SK-N-SH treated with all-trans-retinoic acid at 6 μM for 48 hours (cell line): ENCODE results near the gene MIER3.
"Not testable (repeated sequence)": the region's sequence is repeated elsewhere in the genome, so short reads cannot be mapped to it uniquely, and the experiment has no call there.

Source experiments
- ATAC-seq: fragments of 200-7000 bp; cut with Tn5 transposase; 3 replicates; pipeline ENCODE4 v1.9.1; 2020; ENCODE audit warnings: mild to moderate bottlenecking, moderate library complexity
- ARNTL ChIP-seq: fragments of 450-650 bp; formaldehyde crosslinking; IDR thresholded peaks from 2 replicates; pipeline ENCODE4 v1.5.0; 2020; ENCODE audit warnings: low read depth, mild to moderate bottlenecking, moderate library complexity, borderline replicate concordance
- BACH2 ChIP-seq: fragments of 250-450 bp; sonication (Bioruptor Pico); IDR thresholded peaks from 2 replicates; pipeline ENCODE4 v1.9.0; 2021; ENCODE audit warnings: mild to moderate bottlenecking, borderline replicate concordance
- CREB5 ChIP-seq: fragments of 250-450 bp; sonication (Bioruptor Pico); IDR thresholded peaks from 2 replicates; pipeline ENCODE4 v1.5.1; 2020; ENCODE audit warnings: low read depth, mild to moderate bottlenecking, moderate library complexity
- CSDC2 ChIP-seq: fragments of 250-450 bp; sonication (Bioruptor Pico); IDR thresholded peaks from 2 replicates; pipeline ENCODE4 v1.5.0; 2020; ENCODE audit warnings: mild to moderate bottlenecking, moderate library complexity
- ISL1 ChIP-seq: fragments of 250-450 bp; sonication (Bioruptor Pico); IDR thresholded peaks from 2 replicates; pipeline ENCODE4 v2.1.2; 2022; ENCODE audit warnings: mild to moderate bottlenecking, moderate library complexity
- OSR1 ChIP-seq: fragments of 250-450 bp; sonication (Bioruptor Pico); IDR thresholded peaks from 2 replicates; pipeline ENCODE4 v1.8.0; 2022; ENCODE audit warnings: moderate library complexity, mild to moderate bottlenecking, inconsistent platforms
- RARB ChIP-seq: fragments of 250-450 bp; sonication (Bioruptor Pico); IDR thresholded peaks from 2 replicates; pipeline ENCODE4 v1.8.0; 2021; ENCODE audit warnings: mild to moderate bottlenecking, moderate library complexity
- SNAI2 ChIP-seq: fragments of 250-450 bp; sonication (Bioruptor Pico); IDR thresholded peaks from 2 replicates; pipeline ENCODE4 v1.5.0; 2020; ENCODE audit warnings: mild to moderate bottlenecking, moderate library complexity
- TCF4 ChIP-seq: fragments of 250-450 bp; sonication (Bioruptor Pico); IDR thresholded peaks from 2 replicates; pipeline ENCODE4 v1.8.0; 2021; ENCODE audit warnings: mild to moderate bottlenecking, moderate library complexity, borderline replicate concordance
- TOX ChIP-seq: fragments of 250-450 bp; sonication (Bioruptor Pico); IDR thresholded peaks from 2 replicates; pipeline ENCODE4 v1.8.0; 2021; ENCODE audit warnings: mild to moderate bottlenecking, moderate library complexity, borderline replicate concordance
- ZC3H10 ChIP-seq: fragments of 250-450 bp; sonication (Bioruptor Pico); IDR thresholded peaks from 2 replicates; pipeline ENCODE4 v1.5.1; 2021; ENCODE audit warnings: mild to moderate bottlenecking, moderate library complexity
- ZFP30 ChIP-seq: fragments of 450-650 bp; formaldehyde crosslinking; IDR thresholded peaks from 2 replicates; pipeline ENCODE4 v1.5.0; 2022; ENCODE audit warnings: mild to moderate bottlenecking, moderate library complexity
- ZNF565 ChIP-seq: fragments of 450-650 bp; formaldehyde crosslinking; conservative IDR thresholded peaks from 2 replicates; pipeline ENCODE4 v1.5.0; 2020; ENCODE audit warnings: low read depth, mild to moderate bottlenecking, moderate library complexity
- ZNF70 ChIP-seq: fragments of 450-650 bp; formaldehyde crosslinking; IDR thresholded peaks from 2 replicates; pipeline ENCODE4 v1.5.0; 2020; ENCODE audit warnings: mild to moderate bottlenecking, moderate library complexity
- ZNF8 ChIP-seq: fragments of 450-650 bp; formaldehyde crosslinking; IDR thresholded peaks from 2 replicates; pipeline ENCODE4 v1.5.0; 2020; ENCODE audit warnings: mild to moderate bottlenecking, moderate library complexity
- TF ChIP-seq, protein P1 (sequence below): fragments of 250-450 bp; sonication (Bioruptor Pico); IDR thresholded peaks from 2 replicates; pipeline ENCODE4 v1.8.0; 2020; ENCODE audit warnings: mild to moderate bottlenecking, moderate library complexity, borderline replicate concordance
- TF ChIP-seq, protein P2 (sequence below): fragments of 250-450 bp; sonication (Bioruptor Pico); IDR thresholded peaks from 2 replicates; pipeline ENCODE4 v1.8.0; 2021; ENCODE audit warnings: low read depth, mild to moderate bottlenecking, moderate library complexity, borderline replicate concordance
- TF ChIP-seq, protein P3 (sequence below): fragments of 250-450 bp; sonication (Bioruptor Pico); IDR thresholded peaks from 2 replicates; pipeline ENCODE4 v1.5.0; 2020; ENCODE audit warnings: mild to moderate bottlenecking, moderate library complexity

MIER3 gene

DNA sequence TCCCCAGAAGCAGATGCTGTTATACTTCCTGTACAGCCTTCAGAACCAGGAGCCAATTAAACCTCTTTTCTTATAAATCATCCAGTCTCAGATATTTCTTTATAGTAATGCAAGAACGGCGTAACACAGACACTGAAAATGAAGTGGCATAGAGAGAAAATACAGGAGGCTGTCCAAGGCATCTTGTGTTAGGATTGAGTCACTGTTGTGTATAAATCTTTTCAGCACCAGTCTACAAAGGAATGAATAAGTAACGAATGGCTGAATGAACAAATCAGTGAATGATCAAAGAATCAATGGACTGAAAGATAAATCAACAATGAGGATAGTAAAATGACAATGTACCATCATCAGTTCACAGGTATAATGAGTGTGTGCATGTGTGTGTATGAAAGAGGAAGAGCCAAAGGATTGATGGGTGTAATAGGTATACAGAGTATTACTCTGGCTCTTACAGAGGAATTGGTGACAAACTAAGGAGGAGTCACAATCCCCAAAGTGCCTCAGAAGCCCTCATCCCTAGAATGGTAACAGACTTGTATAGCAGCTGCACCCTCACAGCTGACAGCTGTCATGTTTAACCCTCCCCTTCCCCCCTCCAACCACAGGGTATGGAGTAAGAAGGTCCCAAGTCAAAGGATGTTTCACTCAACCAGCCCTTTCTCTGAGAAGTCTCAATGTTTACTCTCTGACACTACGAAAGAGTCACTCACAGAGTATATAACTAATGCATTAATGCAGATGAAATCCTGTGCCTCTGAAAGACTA lies 29.8 kb upstream of the MIER3 start:
- TF ChIP-seq, protein P1, sequence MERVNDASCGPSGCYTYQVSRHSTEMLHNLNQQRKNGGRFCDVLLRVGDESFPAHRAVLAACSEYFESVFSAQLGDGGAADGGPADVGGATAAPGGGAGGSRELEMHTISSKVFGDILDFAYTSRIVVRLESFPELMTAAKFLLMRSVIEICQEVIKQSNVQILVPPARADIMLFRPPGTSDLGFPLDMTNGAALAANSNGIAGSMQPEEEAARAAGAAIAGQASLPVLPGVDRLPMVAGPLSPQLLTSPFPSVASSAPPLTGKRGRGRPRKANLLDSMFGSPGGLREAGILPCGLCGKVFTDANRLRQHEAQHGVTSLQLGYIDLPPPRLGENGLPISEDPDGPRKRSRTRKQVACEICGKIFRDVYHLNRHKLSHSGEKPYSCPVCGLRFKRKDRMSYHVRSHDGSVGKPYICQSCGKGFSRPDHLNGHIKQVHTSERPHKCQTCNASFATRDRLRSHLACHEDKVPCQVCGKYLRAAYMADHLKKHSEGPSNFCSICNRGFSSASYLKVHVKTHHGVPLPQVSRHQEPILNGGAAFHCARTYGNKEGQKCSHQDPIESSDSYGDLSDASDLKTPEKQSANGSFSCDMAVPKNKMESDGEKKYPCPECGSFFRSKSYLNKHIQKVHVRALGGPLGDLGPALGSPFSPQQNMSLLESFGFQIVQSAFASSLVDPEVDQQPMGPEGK (CRISPR knock-in tag) = no peak
- TF ChIP-seq ISL1 (CRISPR knock-in tag) = no peak
- TF ChIP-seq CREB5 (CRISPR knock-in tag) = no peak
- TF ChIP-seq ZFP30 = no peak
- TF ChIP-seq OSR1 = no peak
- no peak for TF ChIP-seq BACH2 (CRISPR knock-in tag)
- ATAC-seq = no peak

GRCh38 chr5:56979968-56980367 lies 28.0 kb upstream of the MIER3 start:
- TF ChIP-seq, protein P2, sequence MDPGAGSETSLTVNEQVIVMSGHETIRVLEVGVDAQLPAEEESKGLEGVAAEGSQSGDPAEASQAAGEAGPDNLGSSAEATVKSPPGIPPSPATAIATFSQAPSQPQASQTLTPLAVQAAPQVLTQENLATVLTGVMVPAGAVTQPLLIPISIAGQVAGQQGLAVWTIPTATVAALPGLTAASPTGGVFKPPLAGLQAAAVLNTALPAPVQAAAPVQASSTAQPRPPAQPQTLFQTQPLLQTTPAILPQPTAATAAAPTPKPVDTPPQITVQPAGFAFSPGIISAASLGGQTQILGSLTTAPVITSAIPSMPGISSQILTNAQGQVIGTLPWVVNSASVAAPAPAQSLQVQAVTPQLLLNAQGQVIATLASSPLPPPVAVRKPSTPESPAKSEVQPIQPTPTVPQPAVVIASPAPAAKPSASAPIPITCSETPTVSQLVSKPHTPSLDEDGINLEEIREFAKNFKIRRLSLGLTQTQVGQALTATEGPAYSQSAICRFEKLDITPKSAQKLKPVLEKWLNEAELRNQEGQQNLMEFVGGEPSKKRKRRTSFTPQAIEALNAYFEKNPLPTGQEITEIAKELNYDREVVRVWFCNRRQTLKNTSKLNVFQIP (CRISPR knock-in tag) = no peak
- TF ChIP-seq RARB (CRISPR knock-in tag) = no peak
- ATAC-seq = no peak

GRCh38 chr5:56979526-56979925 lies 27.6 kb upstream of the MIER3 start:
- ATAC-seq = not testable (repeated sequence)

- no peak for TF ChIP-seq RARB (CRISPR knock-in tag)
- TF ChIP-seq, protein P2 (CRISPR knock-in tag) = no peak
- no peak for TF ChIP-seq ZNF565 (CRISPR knock-in tag)
- TF ChIP-seq ZFP30 = no peak
- TF ChIP-seq CREB5 (CRISPR knock-in tag) = no peak
- no peak for TF ChIP-seq ZC3H10 (CRISPR knock-in tag)
- TF ChIP-seq ZNF70 = no peak
- TF ChIP-seq ARNTL (CRISPR knock-in tag) = no peak
- TF ChIP-seq CSDC2 (CRISPR knock-in tag) = no peak
- no peak for TF ChIP-seq TOX (CRISPR knock-in tag)
- ATAC-seq = no peak
Measured at GRCh38 chr5:56977822-56978221, 25.9 kb upstream of the MIER3 start.

- ATAC-seq = no peak
- TF ChIP-seq ZNF565 (CRISPR knock-in tag) (no peak), ZNF8 (CRISPR knock-in tag) (no peak), SNAI2 (CRISPR knock-in tag) (no peak), ISL1 (CRISPR knock-in tag) (no peak), ZNF70 (no peak), CREB5 (CRISPR knock-in tag) (no peak), RARB (CRISPR knock-in tag) (no peak), ZC3H10 (CRISPR knock-in tag) (no peak), TCF4 (CRISPR knock-in tag) (no peak), CSDC2 (CRISPR knock-in tag) (no peak)
- TF ChIP-seq, protein P3, sequence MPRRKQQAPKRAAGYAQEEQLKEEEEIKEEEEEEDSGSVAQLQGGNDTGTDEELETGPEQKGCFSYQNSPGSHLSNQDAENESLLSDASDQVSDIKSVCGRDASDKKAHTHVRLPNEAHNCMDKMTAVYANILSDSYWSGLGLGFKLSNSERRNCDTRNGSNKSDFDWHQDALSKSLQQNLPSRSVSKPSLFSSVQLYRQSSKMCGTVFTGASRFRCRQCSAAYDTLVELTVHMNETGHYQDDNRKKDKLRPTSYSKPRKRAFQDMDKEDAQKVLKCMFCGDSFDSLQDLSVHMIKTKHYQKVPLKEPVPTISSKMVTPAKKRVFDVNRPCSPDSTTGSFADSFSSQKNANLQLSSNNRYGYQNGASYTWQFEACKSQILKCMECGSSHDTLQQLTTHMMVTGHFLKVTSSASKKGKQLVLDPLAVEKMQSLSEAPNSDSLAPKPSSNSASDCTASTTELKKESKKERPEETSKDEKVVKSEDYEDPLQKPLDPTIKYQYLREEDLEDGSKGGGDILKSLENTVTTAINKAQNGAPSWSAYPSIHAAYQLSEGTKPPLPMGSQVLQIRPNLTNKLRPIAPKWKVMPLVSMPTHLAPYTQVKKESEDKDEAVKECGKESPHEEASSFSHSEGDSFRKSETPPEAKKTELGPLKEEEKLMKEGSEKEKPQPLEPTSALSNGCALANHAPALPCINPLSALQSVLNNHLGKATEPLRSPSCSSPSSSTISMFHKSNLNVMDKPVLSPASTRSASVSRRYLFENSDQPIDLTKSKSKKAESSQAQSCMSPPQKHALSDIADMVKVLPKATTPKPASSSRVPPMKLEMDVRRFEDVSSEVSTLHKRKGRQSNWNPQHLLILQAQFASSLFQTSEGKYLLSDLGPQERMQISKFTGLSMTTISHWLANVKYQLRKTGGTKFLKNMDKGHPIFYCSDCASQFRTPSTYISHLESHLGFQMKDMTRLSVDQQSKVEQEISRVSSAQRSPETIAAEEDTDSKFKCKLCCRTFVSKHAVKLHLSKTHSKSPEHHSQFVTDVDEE (CRISPR knock-in tag) = no peak
- TF ChIP-seq, protein P1 (CRISPR knock-in tag) = no peak
Measured at GRCh38 chr5:56977021-56977420, 25.1 kb upstream of the MIER3 start.
